ENCODE results near the gene OPN1SW. TPM values are rescaled to one million over a fixed set of nuclear protein-coding genes. Genes with fewer than 3 reads are reported as not detected.

The OPN1SW gene
- total and polyA plus RNA-seq, 9 donors: not detected

GRCh38 chr7:128755819-128756476, 19.6 kb downstream of the OPN1SW start:
- H3K36me3 ChIP-seq: no peaks in the 10 kb centered on the region

GRCh38 chr7:128755075-128755818, 20.3 kb downstream of the OPN1SW start:
- H3K4me1 ChIP-seq (ENCODE audit: insufficient read depth): no peaks in the 10 kb centered on the region
- H3K27ac ChIP-seq: no peak overlapping the region
- 90 to 96% (median 91%) methylated on average over 2 of the region's 2 CpGs for WGBS, 3 donors
- H3K9me3 ChIP-seq: no peaks in the 10 kb centered on the region
- DNase-seq: no peak
- no peaks in the 10 kb centered on the region for H3K36me3 ChIP-seq
- H3K4me3 ChIP-seq: no peak overlapping the region
- no peaks in the 10 kb centered on the region for H3K27me3 ChIP-seq
- no peak for TF ChIP-seq CTCF (IDR thresholded peaks at IDR 0.05)
- TF ChIP-seq EP300 (IDR thresholded peaks at IDR 0.05): no peak
- no peak for TF ChIP-seq POLR2A (IDR thresholded peaks at IDR 0.05)
- intact Hi-C loops (cut with DNase I): no loop called here

More at GRCh38 chr7:128755819-128756476, 19.6 kb downstream of the OPN1SW start:
- no peak overlapping the region for H3K4me3 ChIP-seq
- H3K27me3 ChIP-seq: no peaks in the 10 kb centered on the region
- no peak for DNase-seq
- no peaks in the 10 kb centered on the region for H3K4me1 ChIP-seq (ENCODE audit: insufficient read depth)
- intact Hi-C loops (cut with DNase I): no loop called here
- no peaks in the 10 kb centered on the region for H3K9me3 ChIP-seq
- TF ChIP-seq CTCF (IDR thresholded peaks at IDR 0.05): no peak
- no peak for TF ChIP-seq POLR2A (IDR thresholded peaks at IDR 0.05)
- no peak for TF ChIP-seq EP300 (IDR thresholded peaks at IDR 0.05)
- H3K27ac ChIP-seq: no peak overlapping the region
- WGBS, 3 donors: 61 to 79% (median 71%) methylated on average over 5 of the region's 5 CpGs

- H3K27me3 ChIP-seq: no peaks in the 10 kb centered on the region
- no peaks in the 10 kb centered on the region for H3K36me3 ChIP-seq
- 88 to 97% (median 88%) methylated on average over 1 of the region's 1 CpG for WGBS, 3 donors
Measured at GRCh38 chr7:128752251-128752650, 23.3 kb downstream of the OPN1SW start.

More at GRCh38 chr7:128752251-128752650, 23.3 kb downstream of the OPN1SW start:
- TF ChIP-seq CTCF (IDR thresholded peaks at IDR 0.05) (no peak), POLR2A (IDR thresholded peaks at IDR 0.05) (no peak), EP300 (IDR thresholded peaks at IDR 0.05) (no peak)
- no peak overlapping the region for H3K4me3 ChIP-seq
- intact Hi-C loops (cut with DNase I): no loop called here
- no peak for DNase-seq
- no peaks in the 10 kb centered on the region for H3K9me3 ChIP-seq
- H3K4me1 ChIP-seq (ENCODE audit: insufficient read depth): no peaks in the 10 kb centered on the region
- H3K27ac ChIP-seq: no peak overlapping the region
